Adrenal gland (tissue), 5 donors: Measurements from ENCODE around the gene LTBP2.

ENCODE experiments used
- POLR2A ChIP-seq, 2 donors: fragments of 450-650 bp; IDR thresholded peaks; one replicate each; pipeline ENCODE4 v1.6.1; 2017; ENCODE audit warnings: antibody characterized with exemption in 2 of 2, mild to moderate bottlenecking in 2 of 2, moderate library complexity in 1 of 2
- TF ChIP-seq, protein P1 (sequence below), 6 experiments: fragments of 450-650 bp in 4 of 6; fragments of 200-600 bp in 2 of 6; sonication (generic) in 1 of 6; IDR thresholded peaks; 1 replicate in 5 of 6; 2 replicates in 1 of 6; pipeline versions ENCODE4 v1.5.1 to v1.8.0; 2016 to 2021; ENCODE audit warnings: antibody characterized with exemption in 6 of 6, mild to moderate bottlenecking in 2 of 6, moderate library complexity in 1 of 6
- donor health status: DM: no; HTN: no; CAD: no.

GRCh38 chr14:74478996-74479635 lies 132.9 kb downstream of the LTBP2 start:
- TF ChIP-seq POLR2A (IDR thresholded peaks at IDR 0.05): no peak
- TF ChIP-seq, protein P1, sequence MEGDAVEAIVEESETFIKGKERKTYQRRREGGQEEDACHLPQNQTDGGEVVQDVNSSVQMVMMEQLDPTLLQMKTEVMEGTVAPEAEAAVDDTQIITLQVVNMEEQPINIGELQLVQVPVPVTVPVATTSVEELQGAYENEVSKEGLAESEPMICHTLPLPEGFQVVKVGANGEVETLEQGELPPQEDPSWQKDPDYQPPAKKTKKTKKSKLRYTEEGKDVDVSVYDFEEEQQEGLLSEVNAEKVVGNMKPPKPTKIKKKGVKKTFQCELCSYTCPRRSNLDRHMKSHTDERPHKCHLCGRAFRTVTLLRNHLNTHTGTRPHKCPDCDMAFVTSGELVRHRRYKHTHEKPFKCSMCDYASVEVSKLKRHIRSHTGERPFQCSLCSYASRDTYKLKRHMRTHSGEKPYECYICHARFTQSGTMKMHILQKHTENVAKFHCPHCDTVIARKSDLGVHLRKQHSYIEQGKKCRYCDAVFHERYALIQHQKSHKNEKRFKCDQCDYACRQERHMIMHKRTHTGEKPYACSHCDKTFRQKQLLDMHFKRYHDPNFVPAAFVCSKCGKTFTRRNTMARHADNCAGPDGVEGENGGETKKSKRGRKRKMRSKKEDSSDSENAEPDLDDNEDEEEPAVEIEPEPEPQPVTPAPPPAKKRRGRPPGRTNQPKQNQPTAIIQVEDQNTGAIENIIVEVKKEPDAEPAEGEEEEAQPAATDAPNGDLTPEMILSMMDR (IDR thresholded peaks at IDR 0.05): peak; percentile 25 to 63 (median 54)
